H9 (cell line): ENCODE measurements around the gene RMND5B. TPM values are rescaled to one million over a fixed set of nuclear protein-coding genes. Genes with fewer than 3 reads are reported as not detected.

Source experiments
- DNase-seq: peaks from one replicate; pipeline ENCODE4 v3.0.0-alpha.2; 2017
- H2AFZ ChIP-seq: one replicate; pipeline ENCODE4 v1.6.1; 2013; ENCODE audit warnings: mild to moderate bottlenecking, low read length, control low read depth, moderate library complexity
- H2AK5ac ChIP-seq: 2 replicates; pipeline ENCODE4 v1.6.1; 2013; ENCODE audit warnings: low read length, control low read depth, mixed read lengths; ENCODE audit not compliant: insufficient read length
- H2BK120ac ChIP-seq: one replicate; pipeline ENCODE4 v1.6.1; 2013; ENCODE audit warnings: low read depth, mild to moderate bottlenecking, low read length, control low read depth, inconsistent platforms; ENCODE audit not compliant: poor library complexity, severe bottlenecking
- H2BK12ac ChIP-seq: 2 replicates; pipeline ENCODE4 v1.6.1; 2013; ENCODE audit warnings: low read length, control low read depth, mixed read lengths, low read depth; ENCODE audit not compliant: insufficient read length
- H2BK15ac ChIP-seq: 2 replicates; pipeline ENCODE4 v1.6.1; 2013; ENCODE audit warnings: low read depth, low read length, control low read depth
- H2BK20ac ChIP-seq: one replicate; pipeline ENCODE4 v1.6.1; 2013; ENCODE audit warnings: low read depth, mild to moderate bottlenecking, low read length, control low read depth, inconsistent platforms; ENCODE audit not compliant: poor library complexity, severe bottlenecking
- H2BK5ac ChIP-seq: 2 replicates; pipeline ENCODE4 v1.6.1; 2013; ENCODE audit warnings: low read length, control low read depth, mixed read lengths; ENCODE audit not compliant: insufficient read length
- H3K14ac ChIP-seq: 2 replicates; pipeline ENCODE4 v1.6.1; 2013; ENCODE audit warnings: low read length, control low read depth; ENCODE audit not compliant: insufficient read depth
- H3K18ac ChIP-seq: 2 replicates; pipeline ENCODE4 v1.6.1; 2013; ENCODE audit warnings: low read depth, mild to moderate bottlenecking, mixed read lengths, low read length, control low read depth; ENCODE audit not compliant: insufficient read length
- H3K23ac ChIP-seq: 2 replicates; pipeline ENCODE4 v1.6.1; 2013; ENCODE audit warnings: low read length, control low read depth, mixed read lengths, low read depth; ENCODE audit not compliant: insufficient read length
- H3K23me2 ChIP-seq: 2 replicates; pipeline ENCODE4 v1.6.1; 2013; ENCODE audit warnings: low read depth, mild to moderate bottlenecking, mixed read lengths, low read length, control low read depth; ENCODE audit not compliant: insufficient read length, poor library complexity, severe bottlenecking
- H3K27ac ChIP-seq: 2 replicates; pipeline ENCODE4 v1.5.1; 2013; ENCODE audit warnings: low read length, control low read depth, mixed read lengths, low read depth; ENCODE audit not compliant: insufficient read length
- H3K27me3 ChIP-seq: 2 replicates; pipeline ENCODE4 v1.6.1; 2013; ENCODE audit warnings: low read length, control low read depth, inconsistent platforms; ENCODE audit not compliant: insufficient read depth
- H3K4ac ChIP-seq: 2 replicates; pipeline ENCODE4 v1.6.1; 2013; ENCODE audit warnings: low read depth, mild to moderate bottlenecking, control low read depth, inconsistent platforms, low read length, moderate library complexity
- H3K4me1 ChIP-seq: 2 replicates; pipeline ENCODE4 v1.6.1; 2013; ENCODE audit warnings: low read length, control low read depth, inconsistent platforms; ENCODE audit not compliant: insufficient read depth
- H3K4me2 ChIP-seq: 2 replicates; pipeline ENCODE4 v1.6.1; 2013; ENCODE audit warnings: low read length, control low read depth, mixed read lengths; ENCODE audit not compliant: insufficient read length, insufficient read depth
- H3K56ac ChIP-seq: 2 replicates; pipeline ENCODE4 v1.6.1; 2013; ENCODE audit warnings: low read depth, mild to moderate bottlenecking, mixed read lengths, low read length, control low read depth; ENCODE audit not compliant: insufficient read length
- H3K79me1 ChIP-seq: 2 replicates; pipeline ENCODE4 v1.6.1; 2013; ENCODE audit warnings: low read depth, mild to moderate bottlenecking, moderate library complexity, low read length, control low read depth, inconsistent platforms; ENCODE audit not compliant: insufficient read depth, poor library complexity, severe bottlenecking
- H3K79me2 ChIP-seq: 2 replicates; pipeline ENCODE4 v1.6.1; 2013; ENCODE audit warnings: low read length, control low read depth, inconsistent platforms; ENCODE audit not compliant: insufficient read depth
- H3K9ac ChIP-seq: 2 replicates; pipeline ENCODE4 v1.6.1; 2013; ENCODE audit warnings: low read length, control low read depth, mixed read lengths; ENCODE audit not compliant: insufficient read length; ENCODE audit errors: extremely low read depth
- H3K9me3 ChIP-seq: one replicate; pipeline ENCODE4 v1.6.1; 2013; ENCODE audit warnings: low read depth, low read length, inconsistent platforms; ENCODE audit not compliant: control insufficient read depth
- H3T11ph ChIP-seq: one replicate; pipeline ENCODE4 v1.6.1; 2013; ENCODE audit warnings: mild to moderate bottlenecking, low read length, control low read depth, inconsistent platforms
- H4K20me1 ChIP-seq: one replicate; pipeline ENCODE4 v1.6.1; 2013; ENCODE audit not compliant: control insufficient read depth, insufficient read length, insufficient read depth
- H4K5ac ChIP-seq: 2 replicates; pipeline ENCODE4 v1.6.1; 2013; ENCODE audit warnings: low read depth, mild to moderate bottlenecking, mixed read lengths, low read length, control low read depth; ENCODE audit not compliant: insufficient read length
- H4K8ac ChIP-seq: replicated peaks from 2 replicates; pipeline ENCODE4 v1.6.1; 2013; ENCODE audit warnings: low read length, control low read depth, mixed read lengths, low read depth; ENCODE audit not compliant: insufficient read length
- H4K91ac ChIP-seq: 2 replicates; pipeline ENCODE4 v1.6.1; 2013; ENCODE audit warnings: low read depth, mild to moderate bottlenecking, moderate library complexity, mixed read lengths, low read length, control low read depth; ENCODE audit not compliant: insufficient read length
- H3K27ac Mint-ChIP-seq, 3 experiments: 2 replicates in 2 of 3; 3 replicates in 1 of 3; pipeline ENCODE4 v1.8.0; 2020 to 2021; ENCODE audit warnings: mixed read lengths in 3 of 3, mild to moderate bottlenecking in 1 of 3, moderate library complexity in 1 of 3
- H3K27me3 Mint-ChIP-seq: 2 replicates; pipeline ENCODE4 v1.8.0; 2021; ENCODE audit warnings: low read depth, mild to moderate bottlenecking, moderate library complexity, mixed read lengths
- H3K36me3 Mint-ChIP-seq, 3 experiments: 2 replicates in 2 of 3; 3 replicates in 1 of 3; pipeline ENCODE4 v1.8.0; 2020 to 2021; ENCODE audit warnings: low read depth in 3 of 3, mixed read lengths in 3 of 3; ENCODE audit not compliant: insufficient read depth in 1 of 3
- H3K4me1 Mint-ChIP-seq, 2 experiments: 2 replicates each; pipeline ENCODE4 v1.8.0; 2020; ENCODE audit warnings: mixed read lengths in 2 of 2
- H3K4me3 Mint-ChIP-seq, 2 experiments: 2 replicates in 1 of 2; 3 replicates in 1 of 2; pipeline ENCODE4 v1.8.0; 2020 to 2021; ENCODE audit warnings: mild to moderate bottlenecking in 2 of 2, mixed read lengths in 2 of 2, moderate library complexity in 1 of 2
- H3K9me3 Mint-ChIP-seq, 2 experiments: 2 replicates in 1 of 2; 3 replicates in 1 of 2; pipeline ENCODE4 v1.8.0; 2020; ENCODE audit warnings: mild to moderate bottlenecking in 2 of 2, mixed read lengths in 2 of 2, moderate library complexity in 1 of 2
- WGBS: extraction: QIAGEN DNeasy Blood & Tissue Kit; methylation state at CpG from one replicate; pipeline ENCODE4 v1.1.7; 2013; ENCODE audit warnings: missing lambda C conversion rate, low lambda C conversion rate, mixed read lengths; ENCODE audit not compliant: insufficient read length; ENCODE audit errors: extremely low coverage; 5-methylcytosine and 5-hydroxymethylcytosine counted together
- total RNA-seq: library from RNA; stranded (reverse); gene quantifications from 2 replicates; pipeline ENCODE4 v1.2.1, GENCODE V29; 2021
- TF ChIP-seq, protein P1 (sequence below): fragments of 200-600 bp; sonication (generic); conservative IDR thresholded peaks from 3 replicates; pipeline ENCODE4 v1.8.0; 2021; ENCODE audit warnings: antibody characterized with exemption, mild to moderate bottlenecking

RMND5B gene
- total RNA-seq, 1 experiment from 2014 or later = 86.4 TPM

DNA sequence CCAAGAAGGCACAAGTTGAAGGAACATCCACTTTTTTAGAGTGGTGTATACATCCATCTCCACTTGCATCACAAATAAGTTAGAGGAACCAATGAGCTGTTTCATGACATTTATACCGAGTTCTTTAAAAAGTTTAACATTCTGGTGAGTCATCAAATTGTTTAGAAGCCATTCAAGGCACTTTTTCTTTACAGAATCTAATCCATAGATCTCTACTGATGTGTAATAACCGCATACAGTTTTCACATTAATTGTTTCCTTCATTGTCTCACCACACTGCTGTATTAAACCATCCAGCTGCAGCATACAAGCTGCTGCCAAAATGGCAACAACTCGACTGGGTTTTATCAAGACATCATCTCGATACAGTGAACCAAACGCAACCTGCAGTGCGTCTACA lies 55.6 kb downstream of the RMND5B start:
- H3K79me1 ChIP-seq = no peaks in the 10 kb centered on the region
- H3K27me3 Mint-ChIP-seq = peaks cover 3% of the 10 kb centered on the region
- H4K5ac ChIP-seq = no peak overlapping the region
- H2BK20ac ChIP-seq = no peak overlapping the region
- H3K4me3 Mint-ChIP-seq = no peak overlapping the region
- no peak overlapping the region for H2AK5ac ChIP-seq
- H2BK12ac ChIP-seq = no peak overlapping the region
- H3K4me1 Mint-ChIP-seq = peaks cover 9% of the 10 kb centered on the region in 2 experiments
- TF ChIP-seq, protein P1, sequence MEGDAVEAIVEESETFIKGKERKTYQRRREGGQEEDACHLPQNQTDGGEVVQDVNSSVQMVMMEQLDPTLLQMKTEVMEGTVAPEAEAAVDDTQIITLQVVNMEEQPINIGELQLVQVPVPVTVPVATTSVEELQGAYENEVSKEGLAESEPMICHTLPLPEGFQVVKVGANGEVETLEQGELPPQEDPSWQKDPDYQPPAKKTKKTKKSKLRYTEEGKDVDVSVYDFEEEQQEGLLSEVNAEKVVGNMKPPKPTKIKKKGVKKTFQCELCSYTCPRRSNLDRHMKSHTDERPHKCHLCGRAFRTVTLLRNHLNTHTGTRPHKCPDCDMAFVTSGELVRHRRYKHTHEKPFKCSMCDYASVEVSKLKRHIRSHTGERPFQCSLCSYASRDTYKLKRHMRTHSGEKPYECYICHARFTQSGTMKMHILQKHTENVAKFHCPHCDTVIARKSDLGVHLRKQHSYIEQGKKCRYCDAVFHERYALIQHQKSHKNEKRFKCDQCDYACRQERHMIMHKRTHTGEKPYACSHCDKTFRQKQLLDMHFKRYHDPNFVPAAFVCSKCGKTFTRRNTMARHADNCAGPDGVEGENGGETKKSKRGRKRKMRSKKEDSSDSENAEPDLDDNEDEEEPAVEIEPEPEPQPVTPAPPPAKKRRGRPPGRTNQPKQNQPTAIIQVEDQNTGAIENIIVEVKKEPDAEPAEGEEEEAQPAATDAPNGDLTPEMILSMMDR = no peak
- WGBS = no CpG with 5 or more reads among the region's 6 CpGs
- H2BK5ac ChIP-seq = no peak overlapping the region
- no peaks in the 10 kb centered on the region for H3K9me3 ChIP-seq
- H3K27me3 ChIP-seq = no peaks in the 10 kb centered on the region
- H4K91ac ChIP-seq = no peak overlapping the region
- no peak overlapping the region for H3K27ac Mint-ChIP-seq
- H2BK120ac ChIP-seq = no peak overlapping the region
- H3K79me2 ChIP-seq = no peaks in the 10 kb centered on the region
- H3K18ac ChIP-seq = no peak overlapping the region
- H3K56ac ChIP-seq = no peak overlapping the region
- H3K36me3 Mint-ChIP-seq = peaks cover 0 to 4% (median 2%) of the 10 kb centered on the region in 3 experiments; a peak in 2 of 7 replicates
- no peak overlapping the region for H2AFZ ChIP-seq
- H4K8ac ChIP-seq = no peak overlapping the region
- H3K4me1 ChIP-seq = peaks cover 3% of the 10 kb centered on the region; the same call in 1 of the 2 replicates
- no peaks in the 10 kb centered on the region for H3K23me2 ChIP-seq
- H3K23ac ChIP-seq = no peak overlapping the region
- no peak overlapping the region for H3K14ac ChIP-seq
- no peak overlapping the region for H3K27ac ChIP-seq
- peaks cover 2 to 6% of the 10 kb centered on the region in 2 experiments for H3K9me3 Mint-ChIP-seq
- H3K4ac ChIP-seq = no peak overlapping the region
- no peak for DNase-seq
- no peak overlapping the region for H3K9ac ChIP-seq
- H4K20me1 ChIP-seq = no peaks in the 10 kb centered on the region
- no peak overlapping the region for H3T11ph ChIP-seq
- H3K4me2 ChIP-seq = no peak overlapping the region
- no peak overlapping the region for H2BK15ac ChIP-seq
